GM10266 (cell line): ENCODE measurements around the gene AMOTL2.

ENCODE experiments used
- DNase-seq: peaks from one replicate; pipeline ENCODE4 v3.0.0; 2012; ENCODE audit errors: extremely low spot score
- TF ChIP-seq, protein P1 (sequence below): IDR thresholded peaks from 2 replicates; pipeline ENCODE4 v1.5.1; 2012; ENCODE audit warnings: mild to moderate bottlenecking, low read depth; ENCODE audit not compliant: control insufficient read depth, insufficient read depth; ENCODE audit errors: missing control alignments

Gene AMOTL2

GRCh38 chr3:134364936-134365765 lies 9.1 kb downstream of the AMOTL2 start:
- TF ChIP-seq, protein P1, sequence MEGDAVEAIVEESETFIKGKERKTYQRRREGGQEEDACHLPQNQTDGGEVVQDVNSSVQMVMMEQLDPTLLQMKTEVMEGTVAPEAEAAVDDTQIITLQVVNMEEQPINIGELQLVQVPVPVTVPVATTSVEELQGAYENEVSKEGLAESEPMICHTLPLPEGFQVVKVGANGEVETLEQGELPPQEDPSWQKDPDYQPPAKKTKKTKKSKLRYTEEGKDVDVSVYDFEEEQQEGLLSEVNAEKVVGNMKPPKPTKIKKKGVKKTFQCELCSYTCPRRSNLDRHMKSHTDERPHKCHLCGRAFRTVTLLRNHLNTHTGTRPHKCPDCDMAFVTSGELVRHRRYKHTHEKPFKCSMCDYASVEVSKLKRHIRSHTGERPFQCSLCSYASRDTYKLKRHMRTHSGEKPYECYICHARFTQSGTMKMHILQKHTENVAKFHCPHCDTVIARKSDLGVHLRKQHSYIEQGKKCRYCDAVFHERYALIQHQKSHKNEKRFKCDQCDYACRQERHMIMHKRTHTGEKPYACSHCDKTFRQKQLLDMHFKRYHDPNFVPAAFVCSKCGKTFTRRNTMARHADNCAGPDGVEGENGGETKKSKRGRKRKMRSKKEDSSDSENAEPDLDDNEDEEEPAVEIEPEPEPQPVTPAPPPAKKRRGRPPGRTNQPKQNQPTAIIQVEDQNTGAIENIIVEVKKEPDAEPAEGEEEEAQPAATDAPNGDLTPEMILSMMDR = no peak

DNA sequence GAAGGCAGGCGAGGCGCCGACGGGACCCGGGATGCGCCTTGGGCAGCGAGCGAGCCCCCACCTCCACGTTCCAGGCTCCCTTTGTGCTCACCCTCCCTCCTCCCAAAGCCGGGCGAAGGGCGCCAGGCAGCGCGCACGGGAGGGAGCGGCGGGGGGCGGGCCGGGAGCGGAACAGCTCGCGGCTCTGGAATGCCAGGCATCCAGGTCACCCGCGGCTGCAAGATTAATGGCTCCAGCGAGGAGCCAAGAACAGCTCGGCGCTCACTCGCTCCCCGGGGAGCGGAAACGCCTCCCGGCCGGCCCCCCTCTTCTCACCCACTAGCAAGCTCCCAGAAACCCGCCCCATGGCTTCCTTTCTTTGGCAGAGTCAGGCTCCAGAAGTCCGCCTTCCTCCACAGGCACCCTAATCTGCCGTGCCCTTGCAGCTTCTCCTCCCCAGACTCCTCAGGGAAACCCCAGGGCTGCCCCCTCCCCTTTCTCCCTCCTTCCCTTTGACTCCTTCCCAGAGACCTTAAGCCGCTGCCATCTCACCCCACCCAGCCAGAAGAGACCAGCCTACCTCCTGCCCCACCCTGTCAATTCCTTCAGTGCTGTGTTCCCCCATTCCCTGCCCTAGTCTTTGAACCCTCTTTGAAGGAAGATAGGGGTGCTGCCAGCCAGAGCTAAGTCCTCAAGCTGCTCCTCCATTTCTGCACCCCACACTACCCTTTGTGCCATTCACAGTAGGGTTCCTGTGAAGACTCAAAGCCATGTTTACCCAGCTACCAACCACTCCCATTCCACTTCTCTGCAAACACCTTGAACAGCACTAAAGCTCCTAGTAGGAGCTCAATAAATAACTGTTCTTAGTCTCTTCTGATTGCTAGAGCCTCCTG lies 9.9 kb downstream of the AMOTL2 start:
- TF ChIP-seq, protein P1 = no peak
- DNase-seq = no peak

More at GRCh38 chr3:134364936-134365765, 9.1 kb downstream of the AMOTL2 start:
- no peak for DNase-seq

- no peak for DNase-seq
- TF ChIP-seq, protein P1 = no peak
These were observed 10.9 kb downstream of the AMOTL2 start for GRCh38 chr3:134363381-134363755.

GRCh38 chr3:134362670-134363380 lies 11.4 kb downstream of the AMOTL2 start:
- DNase-seq = no peak
- TF ChIP-seq, protein P1 = no peak

DNA sequence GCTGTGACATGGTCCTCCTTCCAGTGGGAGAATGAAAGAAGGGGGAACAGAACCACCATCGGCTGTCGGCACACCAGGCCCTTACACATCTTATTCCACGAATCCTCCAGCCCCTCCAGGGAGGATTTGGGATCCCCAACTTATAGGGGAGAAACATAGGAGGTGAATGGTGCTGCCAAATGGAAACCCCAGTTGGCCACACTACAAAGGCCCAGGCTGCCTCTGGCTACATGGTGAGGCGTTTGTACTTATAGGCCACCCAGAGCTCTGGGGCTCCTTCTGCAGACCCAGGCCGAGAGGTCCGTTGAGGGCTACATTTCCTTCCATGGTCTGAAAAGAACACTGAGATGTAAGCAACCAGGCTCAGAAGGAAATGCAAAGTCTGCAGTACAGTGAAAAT lies 12.0 kb downstream of the AMOTL2 start:
- TF ChIP-seq, protein P1 = no peak
- DNase-seq = no peak

GRCh38 chr3:134361162-134361835 lies 12.9 kb downstream of the AMOTL2 start:
- DNase-seq = no peak

More at GRCh38 chr3:134361162-134361835, 12.9 kb downstream of the AMOTL2 start:
- TF ChIP-seq, protein P1 = no peak
